Peyer's patch (tissue), 4 donors: ENCODE results near the gene ATG10. TPM values are rescaled to one million over a fixed set of nuclear protein-coding genes. Genes with fewer than 3 reads are reported as not detected.
"Not testable (repeated sequence)": the region's sequence is repeated elsewhere in the genome, so short reads cannot be mapped to it uniquely, and the experiment has no call there.

Experiments used
- DNase-seq, 3 donors: peaks; one replicate each; pipeline ENCODE4 v3.0.0-alpha.2; 2017 to 2019
- H3K27ac ChIP-seq, 4 donors: fragments of 200-600 bp; sonication (generic); one replicate each; pipeline ENCODE4 v1.5.1; 2016 to 2019
- H3K27me3 ChIP-seq, 2 donors: fragments of 200-600 bp; sonication (generic); one replicate each; pipeline ENCODE4 v1.5.1; 2019
- H3K36me3 ChIP-seq, 3 donors: fragments of 200-600 bp; sonication (generic); one replicate each; pipeline ENCODE4 v1.5.1; 2016 to 2019
- H3K4me1 ChIP-seq, 4 donors: fragments of 200-600 bp; sonication (generic); one replicate each; pipeline ENCODE4 v1.5.1; 2016 to 2019
- H3K4me3 ChIP-seq, 4 donors: fragments of 200-600 bp; sonication (generic); 1 replicate in 3 of 4; 2 replicates in 1 of 4; pipeline ENCODE4 v1.5.1; 2016 to 2019; ENCODE audit warnings: mild to moderate bottlenecking in 1 of 4
- H3K9me3 ChIP-seq, 4 donors: fragments of 200-600 bp; sonication (generic); one replicate each; pipeline ENCODE4 v1.5.1; 2016 to 2019; ENCODE audit warnings: mild to moderate bottlenecking in 1 of 4
- CTCF ChIP-seq, 6 experiments: fragments of 450-650 bp in 4 of 6; fragments of 200-600 bp in 2 of 6; sonication (generic) in 1 of 6; IDR thresholded peaks; one replicate each; pipeline ENCODE4 v1.5.1; 2017 to 2019; ENCODE audit warnings: antibody characterized with exemption in 6 of 6, mild to moderate bottlenecking in 3 of 6, moderate library complexity in 1 of 6
- POLR2A ChIP-seq, 2 donors: fragments of 450-650 bp; IDR thresholded peaks; one replicate each; pipeline ENCODE4 v1.5.1; 2017; ENCODE audit warnings: antibody characterized with exemption in 2 of 2, mild to moderate bottlenecking in 2 of 2, moderate library complexity in 2 of 2
- total RNA-seq, 4 donors: library from RNA; depleted of rRNA; stranded (reverse); fragments of >200 nt; gene quantifications; one replicate each; pipeline ENCODE4 v1.1.0, GENCODE V29; 2016

The ATG10 gene
- total RNA-seq, 4 donors from 2014 or later = 3.6 to 6.6 (median 4.5) TPM

GRCh38 chr5:82119889-82120288, 148.1 kb downstream of the ATG10 start:
- H3K27me3 ChIP-seq = no peaks in the 10 kb centered on the region
- no peaks in the 10 kb centered on the region for H3K4me1 ChIP-seq
- DNase-seq = no peak
- no peak for TF ChIP-seq POLR2A (IDR thresholded peaks at IDR 0.05)
- TF ChIP-seq CTCF (IDR thresholded peaks at IDR 0.05) = no peak
- H3K27ac ChIP-seq = no peak overlapping the region
- H3K4me3 ChIP-seq = no peak overlapping the region
- H3K36me3 ChIP-seq = no peaks in the 10 kb centered on the region
- no peaks in the 10 kb centered on the region for H3K9me3 ChIP-seq

GRCh38 chr5:82129723-82130285, 158.0 kb downstream of the ATG10 start:
- TF ChIP-seq POLR2A (IDR thresholded peaks at IDR 0.05) = no peak
- TF ChIP-seq CTCF (IDR thresholded peaks at IDR 0.05) = no peak
- Histone ChIP-seq H3K27ac (no peak overlapping the region), H3K27me3 (no peaks in the 10 kb centered on the region), H3K4me1 (no peaks in the 10 kb centered on the region), H3K36me3 (no peaks in the 10 kb centered on the region), H3K4me3 (no peak overlapping the region), H3K9me3 (no peaks in the 10 kb centered on the region)
- DNase-seq = no peak

DNA sequence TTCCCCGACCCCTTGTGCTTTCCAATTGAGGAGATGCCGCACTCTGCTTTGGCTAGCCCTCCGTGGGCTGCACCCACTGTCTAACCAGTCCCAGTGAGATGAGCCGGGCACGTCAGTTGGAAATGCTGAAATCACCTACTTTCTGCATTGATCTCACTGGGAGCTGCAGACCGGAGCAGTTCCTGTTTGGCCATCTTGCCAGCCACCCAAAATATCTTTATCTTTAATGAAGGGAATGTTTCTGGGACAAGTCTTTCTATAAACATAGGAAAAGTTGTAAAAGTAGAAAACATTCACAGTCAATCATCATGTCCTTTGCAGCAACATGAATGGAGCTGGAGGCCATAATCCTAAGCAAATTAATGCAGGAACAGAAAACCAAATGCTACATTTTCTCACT, 158.8 kb downstream of the ATG10 start:
- Histone ChIP-seq H3K27ac (no peak overlapping the region), H3K36me3 (no peaks in the 10 kb centered on the region), H3K4me3 (no peak overlapping the region), H3K27me3 (no peaks in the 10 kb centered on the region), H3K9me3 (no peaks in the 10 kb centered on the region), H3K4me1 (no peaks in the 10 kb centered on the region)
- DNase-seq = no peak
- TF ChIP-seq CTCF (IDR thresholded peaks at IDR 0.05) = no peak
- TF ChIP-seq POLR2A (IDR thresholded peaks at IDR 0.05) = no peak

DNA sequence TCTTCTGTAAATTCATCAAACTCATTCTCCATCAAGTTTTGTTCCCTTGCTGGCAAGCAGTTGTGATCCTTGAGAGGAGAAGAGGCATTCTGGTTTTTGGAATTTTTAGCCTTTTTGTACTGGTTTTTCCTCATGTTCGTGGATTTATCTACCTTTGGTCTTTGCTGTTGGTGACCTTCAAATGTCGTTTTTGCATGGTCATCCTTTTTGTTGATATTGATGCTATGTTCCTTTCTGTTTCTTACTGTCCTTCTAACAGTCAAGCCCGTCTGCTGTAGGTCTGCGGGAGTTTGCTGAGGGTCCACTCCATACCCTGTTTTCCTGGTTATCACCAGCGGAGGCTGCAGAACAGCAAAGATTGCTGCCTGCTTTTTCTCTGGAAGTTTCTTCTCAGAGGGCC, 165.4 kb downstream of the ATG10 start:
- DNase-seq = no peak
- no peaks in the 10 kb centered on the region for H3K4me1 ChIP-seq

GRCh38 chr5:82139837-82140236, 168.0 kb downstream of the ATG10 start:
- not testable (repeated sequence) for DNase-seq, H3K4me1 ChIP-seq

More for the DNA sequence above, 165.4 kb downstream of the ATG10 start:
- Histone ChIP-seq H3K9me3 (no peaks in the 10 kb centered on the region), H3K27ac (no peak overlapping the region), H3K27me3 (no peaks in the 10 kb centered on the region), H3K4me3 (no peak overlapping the region), H3K36me3 (no peaks in the 10 kb centered on the region)
- no peak for TF ChIP-seq CTCF (IDR thresholded peaks at IDR 0.05)
- TF ChIP-seq POLR2A (IDR thresholded peaks at IDR 0.05) = no peak

GRCh38 chr5:82142217-82142841, 170.5 kb downstream of the ATG10 start:
- Histone ChIP-seq H3K9me3 (no peaks in the 10 kb centered on the region), H3K4me3 (no peak overlapping the region), H3K4me1 (no peaks in the 10 kb centered on the region), H3K27me3 (no peaks in the 10 kb centered on the region), H3K36me3 (no peaks in the 10 kb centered on the region), H3K27ac (no peak overlapping the region)
- no peak for DNase-seq
- TF ChIP-seq POLR2A (IDR thresholded peaks at IDR 0.05) (no peak), CTCF (IDR thresholded peaks at IDR 0.05) (no peak)

More at GRCh38 chr5:82139837-82140236, 168.0 kb downstream of the ATG10 start:
- H3K27me3 ChIP-seq, H3K9me3 ChIP-seq, H3K27ac ChIP-seq, H3K4me3 ChIP-seq, H3K36me3 ChIP-seq: not testable (repeated sequence)
